ENCODE data around the gene SYTL1. TPM values are rescaled to one million over a fixed set of nuclear protein-coding genes. Genes with fewer than 3 reads are reported as not detected.

The SYTL1 gene
- total and polyA plus RNA-seq, 4 donors: 10.5 to 58.0 (median 34.6) TPM

GRCh38 chr1:27377760-27378495 is 36.1 kb downstream of the SYTL1 start:
- TF ChIP-seq CTCF (IDR thresholded peaks at IDR 0.05; ENCODE audit: control extremely low read depth, extremely low read depth): no peak
- Histone ChIP-seq H3K4me3 (no peak overlapping the region), H3K9me3 (ENCODE audit: control insufficient read depth in 4 of 4, insufficient read depth in 3 of 4, low read length in 3 of 4) (no peaks in the 10 kb centered on the region), H3K4me1 (ENCODE audit: control insufficient read depth in 5 of 5, insufficient read depth in 5 of 5, low read length in 5 of 5) (peaks cover 0 to 12% (median 0%) of the 10 kb centered on the region in 5 donors), H3K36me3 (ENCODE audit: control insufficient read depth in 4 of 4, insufficient read depth in 4 of 4, low read length in 4 of 4) (no peaks in the 10 kb centered on the region), H3K27ac (ENCODE audit: low read depth in 1 of 2, low read length in 1 of 2) (no peak overlapping the region), H3K27me3 (ENCODE audit: control insufficient read depth in 3 of 3, insufficient read depth in 3 of 3, low read length in 2 of 3) (no peaks in the 10 kb centered on the region), H3K9ac (ENCODE audit: insufficient read depth in 1 of 2, low read length in 2 of 2) (no peak overlapping the region)
- 86 to 95% methylated on average over 12 of the region's 12 CpGs for WGBS, 2 donors
- no peak for DNase-seq
- no peak for ATAC-seq (ENCODE audit: insufficient read depth, low FRiP score)

- Histone ChIP-seq H3K36me3 (ENCODE audit: control insufficient read depth in 4 of 4, insufficient read depth in 4 of 4, low read length in 4 of 4) (no peaks in the 10 kb centered on the region), H3K9ac (ENCODE audit: insufficient read depth in 1 of 2, low read length in 2 of 2) (no peak overlapping the region), H3K27ac (ENCODE audit: low read depth in 1 of 2, low read length in 1 of 2) (peak overlapping the region in 1 of 2 donors; percentile 26), H3K27me3 (ENCODE audit: control insufficient read depth in 3 of 3, insufficient read depth in 3 of 3, low read length in 2 of 3) (no peaks in the 10 kb centered on the region), H3K4me1 (ENCODE audit: control insufficient read depth in 5 of 5, insufficient read depth in 5 of 5, low read length in 5 of 5) (peaks cover 0 to 13% (median 0%) of the 10 kb centered on the region in 5 donors), H3K4me3 (no peak overlapping the region), H3K9me3 (ENCODE audit: control insufficient read depth in 4 of 4, insufficient read depth in 3 of 4, low read length in 3 of 4) (no peaks in the 10 kb centered on the region)
- DNase-seq: no peak
- ATAC-seq (ENCODE audit: insufficient read depth, low FRiP score): no peak
- no peak for TF ChIP-seq CTCF (IDR thresholded peaks at IDR 0.05; ENCODE audit: control extremely low read depth, extremely low read depth)
- WGBS, 2 donors: 69 to 84% methylated on average over 11 of the region's 11 CpGs
These were observed 37.8 kb downstream of the SYTL1 start for GRCh38 chr1:27379564-27380122.

GRCh38 chr1:27380224-27380623 is 38.4 kb downstream of the SYTL1 start:
- no peak overlapping the region for H3K27ac ChIP-seq (ENCODE audit: low read depth in 1 of 2, low read length in 1 of 2)
- no peaks in the 10 kb centered on the region for H3K36me3 ChIP-seq (ENCODE audit: control insufficient read depth in 4 of 4, insufficient read depth in 4 of 4, low read length in 4 of 4)
- no peak overlapping the region for H3K9ac ChIP-seq (ENCODE audit: insufficient read depth in 1 of 2, low read length in 2 of 2)
- ATAC-seq (ENCODE audit: insufficient read depth, low FRiP score) (no peak), DNase-seq (no peak)
- no peaks in the 10 kb centered on the region for H3K27me3 ChIP-seq (ENCODE audit: control insufficient read depth in 3 of 3, insufficient read depth in 3 of 3, low read length in 2 of 3)
- WGBS, 2 donors: 88 to 91% methylated on average over 4 of the region's 4 CpGs
- H3K4me3 ChIP-seq: no peak overlapping the region
- H3K4me1 ChIP-seq (ENCODE audit: control insufficient read depth in 5 of 5, insufficient read depth in 5 of 5, low read length in 5 of 5): peaks cover 0 to 13% (median 0%) of the 10 kb centered on the region in 5 donors
- TF ChIP-seq CTCF (IDR thresholded peaks at IDR 0.05; ENCODE audit: control extremely low read depth, extremely low read depth): no peak
- no peaks in the 10 kb centered on the region for H3K9me3 ChIP-seq (ENCODE audit: control insufficient read depth in 4 of 4, insufficient read depth in 3 of 4, low read length in 3 of 4)
